Measurements from ENCODE around the gene LYRM9. TPM values are rescaled to one million over a fixed set of nuclear protein-coding genes. Genes with fewer than 3 reads are reported as not detected.

LYRM9 gene
- total and polyA plus RNA-seq, 2 of the 8 experiments (the other 6 are each of a cell fraction or from before 2014, with no cell fraction given): 4.3 to 5.2 TPM

DNA sequence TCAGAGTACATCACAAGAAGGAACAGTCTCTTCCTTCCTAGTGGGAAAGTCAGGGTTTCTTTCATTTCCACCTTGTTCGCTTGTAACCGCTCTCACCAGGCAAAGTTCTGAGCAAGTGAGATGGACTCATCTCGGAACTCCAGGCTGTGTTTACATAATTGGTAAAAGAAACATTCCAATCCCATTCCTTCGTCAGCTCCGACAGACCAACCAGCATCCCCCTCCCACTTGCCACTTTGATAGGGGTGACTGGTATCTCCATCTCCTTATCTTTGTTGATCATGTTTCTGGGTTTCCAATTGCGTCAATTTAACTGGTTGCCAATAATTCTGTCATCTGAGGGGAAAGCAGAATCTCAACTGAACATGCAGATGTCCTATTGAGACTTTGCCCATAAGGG lies 36.8 kb upstream of the LYRM9 start:
- no peak overlapping the region for H2AFZ ChIP-seq (ENCODE audit: low read length)
- no peaks in the 10 kb centered on the region for H3K27me3 ChIP-seq (replicated peaks in 1 of 4; ENCODE audit: control insufficient read depth in 3 of 4, extremely low read depth in 1 of 4, insufficient read depth in 3 of 4, low read length in 3 of 4)
- H3K36me3 ChIP-seq (ENCODE audit: control insufficient read depth in 2 of 4, insufficient read depth in 4 of 4, low read length in 3 of 4): no peaks in the 10 kb centered on the region
- H4K5ac ChIP-seq (ENCODE audit: insufficient read length, low read depth, low read length): no peak overlapping the region
- peaks cover 0 to 3% of the 10 kb centered on the region in 2 experiments; a peak in 1 of 4 replicates for H3K9me3 ChIP-seq (ENCODE audit: insufficient read depth in 2 of 2, low read depth in 1 of 2, low read length in 1 of 2)
- no peak overlapping the region for H3K14ac ChIP-seq (ENCODE audit: insufficient read length)
- no peak overlapping the region for H4K8ac ChIP-seq (ENCODE audit: extremely low read depth, insufficient read depth, low read length)
- no peaks in the 10 kb centered on the region for H3K4me1 ChIP-seq (replicated peaks in 1 of 4; ENCODE audit: control insufficient read depth in 3 of 4, insufficient read depth in 4 of 4, low read length in 3 of 4)
- H4K20me1 ChIP-seq (replicated peaks in 1 of 2; ENCODE audit: control insufficient read depth in 1 of 2, insufficient read depth in 2 of 2, low read length in 2 of 2): no peaks in the 10 kb centered on the region
- H3K79me2 ChIP-seq (ENCODE audit: control insufficient read depth in 1 of 2, insufficient read depth in 2 of 2, low read length in 2 of 2): no peaks in the 10 kb centered on the region
- no peak overlapping the region for H2BK12ac ChIP-seq (ENCODE audit: low read depth, low read length)
- no peak overlapping the region for H3K4ac ChIP-seq (replicated peaks; ENCODE audit: insufficient read length, low read depth, low read length)
- 90% methylated on average over 6 of the region's 6 CpGs; no CpG with 5 or more reads in 1 of the 2 experiments for WGBS, 2 experiments (ENCODE audit: extremely low coverage in 1 of 2, insufficient coverage in 1 of 2, insufficient read length in 1 of 2, insufficient replicate concordance in 2 of 2, low coverage in 1 of 2, low lambda C conversion rate in 2 of 2, missing lambda C conversion rate in 1 of 2)
- no peak overlapping the region for H2BK5ac ChIP-seq (ENCODE audit: low read depth, low read length)
- FAIRE-seq: no peak
- no peak overlapping the region for H4K91ac ChIP-seq (replicated peaks; ENCODE audit: insufficient read length, low read length)
- H2AK5ac ChIP-seq (ENCODE audit: low read depth, low read length): no peak overlapping the region
- ChIA-PET POLR2A (ENCODE audit: partially characterized antibody) (no interaction called here), CTCF (ENCODE audit: partially characterized antibody) (no interaction called here)
- H3K56ac ChIP-seq (replicated peaks; ENCODE audit: insufficient read length, low read depth, low read length): no peak overlapping the region
- H3K27ac ChIP-seq (ENCODE audit: low read depth, low read length): no peak overlapping the region
- no peak overlapping the region for H2BK20ac ChIP-seq (ENCODE audit: low read length)
- H3K9ac ChIP-seq (replicated peaks in 1 of 4; ENCODE audit: extremely low read depth in 1 of 4, low read depth in 3 of 4, low read length in 3 of 4): no peak overlapping the region
- H3K23ac ChIP-seq (ENCODE audit: insufficient read length): no peak overlapping the region
- no peak overlapping the region for H3K4me2 ChIP-seq (ENCODE audit: insufficient read depth in 1 of 2, low read depth in 2 of 2, low read length in 2 of 2)
- H3K4me3 ChIP-seq (ENCODE audit: extremely low read depth in 1 of 4, insufficient read depth in 2 of 4, low read depth in 3 of 4, low read length in 4 of 4): no peak overlapping the region
- DNase-seq (ENCODE audit: low read depth in 1 of 2, low spot score in 2 of 2): no peak
- no peaks in the 10 kb centered on the region for H3K79me1 ChIP-seq (ENCODE audit: low read depth, low read length)
- no peak overlapping the region for H3K18ac ChIP-seq (ENCODE audit: extremely low read depth, low read length)
- no peak overlapping the region for H2BK120ac ChIP-seq (replicated peaks; ENCODE audit: low read depth, low read length)
- H3K23me2 ChIP-seq (ENCODE audit: low read depth, low read length): no peaks in the 10 kb centered on the region
- no peak overlapping the region for H2BK15ac ChIP-seq (ENCODE audit: low read length)
- no peak for TF ChIP-seq BCL11A (IDR thresholded peaks at IDR 0.05; ENCODE audit: low read depth in 2 of 2, low read length in 2 of 2)
- TF ChIP-seq CHD1 (IDR thresholded peaks at IDR 0.05; ENCODE audit: low read depth, low read length): no peak
- no peak for TF ChIP-seq SIN3A (conservative IDR thresholded peaks at IDR 0.05 in 1 of 2, IDR thresholded peaks at IDR 0.05 in 1 of 2; ENCODE audit: low read depth in 1 of 2, low read length in 2 of 2)
- no peak for TF ChIP-seq POU5F1 (IDR thresholded peaks at IDR 0.05; ENCODE audit: low read depth, low read length)
- no peak for TF ChIP-seq BRCA1 (IDR thresholded peaks at IDR 0.05; ENCODE audit: low read depth, low read length)
- no peak for TF ChIP-seq TCF12 (IDR thresholded peaks at IDR 0.05; ENCODE audit: low read depth, low read length)
- TF ChIP-seq TEAD4 (IDR thresholded peaks at IDR 0.05; ENCODE audit: low read depth, low read length): no peak

All from H1 (cell line).